IMR-90 (cell line): Measurements from ENCODE around the gene DIP2B. TPM values are rescaled to one million over a fixed set of nuclear protein-coding genes. Genes with fewer than 3 reads are reported as not detected.

Experiments used
- ATAC-seq: fragments of 200-7000 bp; cut with Tn5 transposase; 2 replicates; pipeline ENCODE4 v1.9.1; 2020; ENCODE audit warnings: low read depth, mild to moderate bottlenecking, moderate library complexity
- BruUV-seq: library from RNA; stranded (reverse); fragments of 400-500 nt; replicated peaks from 2 replicates; lab custom pipeline; 2021; lab: Mats Ljungman, UMichigan
- CTCF ChIA-PET: fragments of 300-600 bp; formaldehyde crosslinking; extraction: SDS; loops from one replicate; lab custom pipeline; 2021; ENCODE audit warnings: antibody characterized with exemption; lab: Yijun Ruan, JAX
- POLR2A ChIA-PET: fragments of 300-600 bp; sonication (Branson Sonifier 250); formaldehyde crosslinking; loops from one replicate; lab custom pipeline; 2022; ENCODE audit warnings: antibody characterized with exemption; ENCODE audit not compliant: unreplicated experiment; lab: Charles Lee
- DNase-seq: peaks from one replicate; pipeline ENCODE4 v3.0.0; 2013
- H2AFZ ChIP-seq: replicated peaks from 2 replicates; pipeline ENCODE3; 2013; ENCODE audit warnings: low read length, mild to moderate bottlenecking; ENCODE audit not compliant: poor library complexity
- H2AK5ac ChIP-seq: 2 replicates; pipeline ENCODE4 v1.6.1; 2013; ENCODE audit warnings: low read depth, low read length, inconsistent platforms
- H2AK9ac ChIP-seq: replicated peaks from 2 replicates; pipeline ENCODE3; 2013; ENCODE audit warnings: mild to moderate bottlenecking, low read depth, low read length, moderate library complexity; ENCODE audit not compliant: poor library complexity
- H2BK120ac ChIP-seq: 2 replicates; pipeline ENCODE4 v1.6.1; 2013; ENCODE audit warnings: low read depth, low read length, inconsistent platforms
- H2BK15ac ChIP-seq: 3 replicates; pipeline ENCODE4 v1.6.1; 2013; ENCODE audit warnings: low read depth, low read length, inconsistent platforms
- H2BK20ac ChIP-seq: 2 replicates; pipeline ENCODE4 v1.6.1; 2013; ENCODE audit warnings: low read depth, mild to moderate bottlenecking, inconsistent platforms, low read length, moderate library complexity
- H2BK5ac ChIP-seq: 2 replicates; pipeline ENCODE4 v1.6.1; 2013; ENCODE audit warnings: mild to moderate bottlenecking, low read depth, low read length, inconsistent platforms; ENCODE audit not compliant: poor library complexity, severe bottlenecking
- H3K14ac ChIP-seq: replicated peaks from 2 replicates; pipeline ENCODE4 v1.6.1; 2013; ENCODE audit warnings: low read depth, low read length, inconsistent platforms
- H3K18ac ChIP-seq: 2 replicates; pipeline ENCODE4 v1.6.1; 2013; ENCODE audit warnings: low read depth, low read length, control low read depth
- H3K23ac ChIP-seq: 2 replicates; pipeline ENCODE4 v1.6.1; 2013; ENCODE audit warnings: low read depth, low read length, inconsistent platforms
- H3K27ac ChIP-seq: 2 replicates; pipeline ENCODE4 v1.5.1; 2013; ENCODE audit warnings: mild to moderate bottlenecking, control low read depth, low read length; ENCODE audit not compliant: insufficient read depth
- H3K27me3 ChIP-seq: 2 replicates; pipeline ENCODE4 v1.6.1; 2013; ENCODE audit warnings: low read length; ENCODE audit not compliant: control insufficient read depth, insufficient read depth
- H3K36me3 ChIP-seq: 2 replicates; pipeline ENCODE4 v1.6.1; 2013; ENCODE audit warnings: low read length, mixed read lengths; ENCODE audit not compliant: control insufficient read depth, insufficient read depth
- H3K4ac ChIP-seq: 2 replicates; pipeline ENCODE4 v1.6.1; 2013; ENCODE audit warnings: low read depth, low read length, inconsistent platforms
- H3K4me1 ChIP-seq: 2 replicates; pipeline ENCODE4 v1.6.1; 2013; ENCODE audit warnings: low read length, mixed read lengths; ENCODE audit not compliant: control insufficient read depth, insufficient read depth
- H3K4me2 ChIP-seq: 2 replicates; pipeline ENCODE4 v1.6.1; 2013; ENCODE audit warnings: low read depth, mild to moderate bottlenecking, control low read depth, low read length, moderate library complexity
- H3K4me3 ChIP-seq: 2 replicates; pipeline ENCODE4 v1.5.1; 2013; ENCODE audit warnings: low read depth, mild to moderate bottlenecking, control low read depth, low read length, moderate library complexity; ENCODE audit not compliant: insufficient read depth
- H3K56ac ChIP-seq: 2 replicates; pipeline ENCODE4 v1.6.1; 2013; ENCODE audit warnings: low read length, inconsistent platforms; ENCODE audit not compliant: insufficient read depth; ENCODE audit errors: extremely low read depth
- H3K79me1 ChIP-seq, 2 experiments: 2 replicates each; pipeline ENCODE4 v1.6.1; 2013; ENCODE audit warnings: low read length in 2 of 2, inconsistent platforms in 1 of 2, low read depth in 1 of 2
- H3K9ac ChIP-seq: 2 replicates; pipeline ENCODE4 v1.6.1; 2013; ENCODE audit warnings: low read depth, low read length, control low read depth
- H3K9me1 ChIP-seq: 2 replicates; pipeline ENCODE4 v1.6.1; 2013; ENCODE audit warnings: low read length, inconsistent platforms; ENCODE audit not compliant: insufficient read depth
- H3K9me3 ChIP-seq: 2 replicates; pipeline ENCODE4 v1.6.1; 2013; ENCODE audit warnings: low read length; ENCODE audit not compliant: control insufficient read depth, insufficient read depth
- H4K20me1 ChIP-seq: 2 replicates; pipeline ENCODE4 v1.6.1; 2013; ENCODE audit warnings: low read length, inconsistent platforms; ENCODE audit not compliant: insufficient read depth
- H4K5ac ChIP-seq: 2 replicates; pipeline ENCODE4 v1.6.1; 2013; ENCODE audit warnings: mild to moderate bottlenecking, low read depth, low read length, control low read depth
- H4K8ac ChIP-seq, 2 experiments: 2 replicates each; pipeline ENCODE4 v1.6.1; 2013; ENCODE audit warnings: low read depth in 2 of 2, low read length in 2 of 2, control low read depth in 1 of 2, inconsistent platforms in 1 of 2
- H4K91ac ChIP-seq: 2 replicates; pipeline ENCODE4 v1.6.1; 2013; ENCODE audit warnings: low read depth, low read length, inconsistent platforms; ENCODE audit not compliant: insufficient read depth
- CEBPB ChIP-seq: IDR thresholded peaks from 2 replicates; pipeline ENCODE4 v1.6.1; 2012; ENCODE audit warnings: low read depth, low read length, improper control_type of control experiment
- FOS ChIP-seq: fragments of 150-350 bp; IDR thresholded peaks from 2 replicates; pipeline ENCODE4 v1.6.1; 2016; ENCODE audit warnings: low read depth, low read length
- MXI1 ChIP-seq: IDR thresholded peaks from 2 replicates; pipeline ENCODE4 v1.6.1; 2012; ENCODE audit warnings: low read depth, mild to moderate bottlenecking, low read length, moderate library complexity, borderline replicate concordance
- NFE2L2 ChIP-seq: fragments of 150-350 bp; IDR thresholded peaks from 2 replicates; pipeline ENCODE4 v1.6.1; 2016; ENCODE audit warnings: low read depth, mild to moderate bottlenecking, low read length
- POLR2A ChIP-seq: IDR thresholded peaks from 2 replicates; pipeline ENCODE4 v1.6.1; 2012; ENCODE audit warnings: mild to moderate bottlenecking, low read depth, low read length
- RAD21 ChIP-seq: IDR thresholded peaks from 2 replicates; pipeline ENCODE4 v1.6.1; 2012; ENCODE audit warnings: low read length, improper control_type of control experiment
- RFX5 ChIP-seq: IDR thresholded peaks from 2 replicates; pipeline ENCODE4 v1.8.0; 2012; ENCODE audit warnings: low read depth, mild to moderate bottlenecking, low read length, moderate library complexity
- WGBS, 2 experiments: methylation state at CpG; one replicate each; pipeline versions ENCODE4 v1.1.5 to v1.1.7; 2013; ENCODE audit warnings: missing lambda C conversion rate in 2 of 2; ENCODE audit not compliant: insufficient read length in 1 of 2; ENCODE audit errors: extremely low coverage in 2 of 2; 5-methylcytosine and 5-hydroxymethylcytosine counted together
- dilution Hi-C: fragments of 300-500 bp; cut with HindIII; formaldehyde crosslinking; loops from one replicate; pipeline ENCODE4 v1.14.3; 2018; ENCODE audit warnings: low sequenced_read_pairs; ENCODE audit not compliant: unreplicated experiment
- in situ Hi-C: fragments of 300-500 bp; cut with MboI; formaldehyde crosslinking; loops from 3 replicates; pipeline ENCODE4 v1.14.3; 2019; ENCODE audit warnings: low sequenced_read_pairs, inconsistent platforms, mixed read lengths
- intact Hi-C: fragments of 100-400 bp; cut with micrococcal nuclease; formaldehyde crosslinking; loops from 2 replicates; pipeline ENCODE4 v1.10.0; 2022
- polyA plus RNA-seq, 3 experiments: library from polyadenylated mRNA; depleted of rRNA; stranded (reverse); fragments of >200 nt; gene quantifications; 2 replicates each; pipeline ENCODE4 v1.2.3, GENCODE V29; 2012; ENCODE audit warnings: low replicate concordance in 1 of 3
- total RNA-seq: library from RNA; depleted of rRNA; stranded (reverse); fragments of >200 nt; gene quantifications from 2 replicates; pipeline ENCODE4 v1.2.3, GENCODE V29; 2012
- TF ChIP-seq, protein P1 (sequence below): conservative IDR thresholded peaks from 2 replicates; pipeline ENCODE4 v1.5.1; 2012; ENCODE audit warnings: mild to moderate bottlenecking, low read depth, low read length, improper control_type of control experiment
- TF ChIP-seq, protein P2 (sequence below): fragments of 150-350 bp; IDR thresholded peaks from 2 replicates; pipeline ENCODE4 v1.6.1; 2016; ENCODE audit warnings: low read depth, mild to moderate bottlenecking, low read length, moderate library complexity, borderline replicate concordance

DIP2B gene
- total and polyA plus RNA-seq, 2 of the 4 experiments (the other 2 are of a cell fraction): 7.7 to 12.9 TPM

DNA sequence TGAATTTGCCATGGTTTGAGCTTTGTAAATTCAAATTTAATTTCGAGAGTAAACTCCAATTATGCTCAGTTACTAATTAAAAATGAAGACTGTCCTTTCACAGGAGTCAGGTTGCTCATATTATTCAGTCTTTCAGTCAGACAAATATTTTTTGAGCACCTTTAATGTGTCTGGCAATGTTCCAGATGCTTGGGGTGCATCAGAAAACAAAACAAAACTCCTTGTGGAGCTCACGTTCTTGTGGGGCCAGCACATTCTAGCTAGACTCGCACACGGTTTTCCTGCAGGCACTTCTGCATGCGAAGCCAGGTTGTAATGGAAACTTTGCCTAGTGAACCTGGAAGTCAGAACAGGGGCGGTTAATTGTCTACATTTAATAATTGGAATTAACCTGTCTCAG is 195.2 kb downstream of the DIP2B start:
- TF ChIP-seq FOS: no peak
- no peak for TF ChIP-seq RAD21
- TF ChIP-seq, protein P1, sequence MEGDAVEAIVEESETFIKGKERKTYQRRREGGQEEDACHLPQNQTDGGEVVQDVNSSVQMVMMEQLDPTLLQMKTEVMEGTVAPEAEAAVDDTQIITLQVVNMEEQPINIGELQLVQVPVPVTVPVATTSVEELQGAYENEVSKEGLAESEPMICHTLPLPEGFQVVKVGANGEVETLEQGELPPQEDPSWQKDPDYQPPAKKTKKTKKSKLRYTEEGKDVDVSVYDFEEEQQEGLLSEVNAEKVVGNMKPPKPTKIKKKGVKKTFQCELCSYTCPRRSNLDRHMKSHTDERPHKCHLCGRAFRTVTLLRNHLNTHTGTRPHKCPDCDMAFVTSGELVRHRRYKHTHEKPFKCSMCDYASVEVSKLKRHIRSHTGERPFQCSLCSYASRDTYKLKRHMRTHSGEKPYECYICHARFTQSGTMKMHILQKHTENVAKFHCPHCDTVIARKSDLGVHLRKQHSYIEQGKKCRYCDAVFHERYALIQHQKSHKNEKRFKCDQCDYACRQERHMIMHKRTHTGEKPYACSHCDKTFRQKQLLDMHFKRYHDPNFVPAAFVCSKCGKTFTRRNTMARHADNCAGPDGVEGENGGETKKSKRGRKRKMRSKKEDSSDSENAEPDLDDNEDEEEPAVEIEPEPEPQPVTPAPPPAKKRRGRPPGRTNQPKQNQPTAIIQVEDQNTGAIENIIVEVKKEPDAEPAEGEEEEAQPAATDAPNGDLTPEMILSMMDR: no peak
- TF ChIP-seq POLR2A: no peak
- TF ChIP-seq, protein P2, sequence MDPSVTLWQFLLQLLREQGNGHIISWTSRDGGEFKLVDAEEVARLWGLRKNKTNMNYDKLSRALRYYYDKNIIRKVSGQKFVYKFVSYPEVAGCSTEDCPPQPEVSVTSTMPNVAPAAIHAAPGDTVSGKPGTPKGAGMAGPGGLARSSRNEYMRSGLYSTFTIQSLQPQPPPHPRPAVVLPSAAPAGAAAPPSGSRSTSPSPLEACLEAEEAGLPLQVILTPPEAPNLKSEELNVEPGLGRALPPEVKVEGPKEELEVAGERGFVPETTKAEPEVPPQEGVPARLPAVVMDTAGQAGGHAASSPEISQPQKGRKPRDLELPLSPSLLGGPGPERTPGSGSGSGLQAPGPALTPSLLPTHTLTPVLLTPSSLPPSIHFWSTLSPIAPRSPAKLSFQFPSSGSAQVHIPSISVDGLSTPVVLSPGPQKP: no peak
- no peak for TF ChIP-seq NFE2L2
- TF ChIP-seq MXI1: no peak
- TF ChIP-seq RFX5: no peak
- no peak for TF ChIP-seq CEBPB
- in situ Hi-C loops: no loop called here

More for the DNA sequence above, 195.2 kb downstream of the DIP2B start:
- peaks cover 23% of the 10 kb centered on the region for H3K36me3 ChIP-seq
- no peak overlapping the region for H3K56ac ChIP-seq
- H4K20me1 ChIP-seq: no peaks in the 10 kb centered on the region
- H3K23ac ChIP-seq: no peak overlapping the region
- H3K27ac ChIP-seq: no peak overlapping the region
- H3K4me2 ChIP-seq: no peak overlapping the region
- no peak overlapping the region for H2AFZ ChIP-seq
- H3K9me3 ChIP-seq: no peaks in the 10 kb centered on the region
- H3K79me1 ChIP-seq: no peaks in the 10 kb centered on the region
- DNase-seq (no peak), ATAC-seq (no peak)
- no peak overlapping the region for H3K18ac ChIP-seq
- no peak overlapping the region for H2BK120ac ChIP-seq
- H3K9ac ChIP-seq: no peak overlapping the region
- ChIA-PET CTCF (interaction anchor here (0.6 kb wide), 1 partner anchor 556 kb away, joined by 4 read pairs; no protein-coding TSS in a partner anchor), POLR2A (no interaction called here)
- dilution Hi-C loops (no loop called here), intact Hi-C loops (no loop called here)
- H3K4ac ChIP-seq: no peak overlapping the region
- H4K8ac ChIP-seq: no peak overlapping the region
- no peak overlapping the region for H4K91ac ChIP-seq
- H2BK20ac ChIP-seq: no peak overlapping the region
- no peak overlapping the region for H2AK9ac ChIP-seq
- H3K9me1 ChIP-seq: 0 out of 2 replicates have a peak, but pooled peaks cover 2% of the 10 kb centered on the region
- no peaks in the 10 kb centered on the region for H3K4me1 ChIP-seq
- no peak overlapping the region for H3K4me3 ChIP-seq
- no peaks in the 10 kb centered on the region for H3K27me3 ChIP-seq
- BruUV-seq: no TSS peak
- H3K14ac ChIP-seq: no peak overlapping the region
- H2BK5ac ChIP-seq: no peak overlapping the region
- no peak overlapping the region for H2BK15ac ChIP-seq
- no peak overlapping the region for H2AK5ac ChIP-seq
- WGBS, 2 experiments: no CpG with 5 or more reads among the region's 6 CpGs
- no peak overlapping the region for H4K5ac ChIP-seq
